Urinary bladder (tissue), 4 donors: ENCODE data around the gene IFNA7. TPM values are rescaled to one million over a fixed set of nuclear protein-coding genes. Genes with fewer than 3 reads are reported as not detected.
"Not testable (repeated sequence)": the region's sequence is repeated elsewhere in the genome, so short reads cannot be mapped to it uniquely, and the experiment has no call there.

ENCODE experiments used
- DNase-seq: peaks from one replicate; pipeline ENCODE4 v3.0.0-alpha.2; 2015; ENCODE audit errors: extremely low spot score
- H3K27ac ChIP-seq: one replicate; pipeline ENCODE4 v1.5.1; 2013; ENCODE audit warnings: low read depth, mild to moderate bottlenecking, moderate library complexity
- H3K36me3 ChIP-seq: one replicate; pipeline ENCODE4 v1.6.1; 2013; ENCODE audit warnings: mild to moderate bottlenecking, moderate library complexity; ENCODE audit not compliant: insufficient read depth
- H3K4me1 ChIP-seq: one replicate; pipeline ENCODE4 v1.6.1; 2013; ENCODE audit warnings: mild to moderate bottlenecking, moderate library complexity; ENCODE audit not compliant: insufficient read depth
- H3K4me3 ChIP-seq: one replicate; pipeline ENCODE4 v1.5.1; 2013; ENCODE audit warnings: low read depth, low read length
- WGBS: extraction: QIAGEN DNeasy Blood & Tissue Kit; methylation state at CpG from one replicate; pipeline ENCODE4 v1.1.7; 2013; 5-methylcytosine and 5-hydroxymethylcytosine counted together
- polyA plus RNA-seq: library from polyadenylated mRNA; stranded (reverse); fragments of 200-250 nt; gene quantifications from one replicate; pipeline ENCODE4 v1.2.3, GENCODE V29; 2013
- total RNA-seq: library from RNA; depleted of rRNA; stranded (reverse); fragments of >200 nt; gene quantifications from one replicate; pipeline ENCODE4 v1.2.3, GENCODE V29; 2014
- donor health status: healthy with polysubstance abuse.
- donor health status: healthy.

The IFNA7 gene
- total RNA-seq, result not detected
- polyA plus RNA-seq, result not detected

GRCh38 chr9:21202105-21202504 lies at the start of gene IFNA7:
IFNA7 (minus strand) TSS chr9:21202205; CDS start chr9:21202165, 40 bp downstream.
- 71% methylated on average over 4 of the region's 4 CpGs for WGBS
- H3K27ac ChIP-seq, H3K4me1 ChIP-seq, H3K4me3 ChIP-seq, H3K36me3 ChIP-seq, DNase-seq: not testable (repeated sequence)

GRCh38 chr9:21251638-21252037 lies 49.6 kb upstream of the IFNA7 start:
- H3K4me3 ChIP-seq, result no peak overlapping the region
- H3K4me1 ChIP-seq, result no peaks in the 10 kb centered on the region
- no peaks in the 10 kb centered on the region for H3K36me3 ChIP-seq
- WGBS, result 64% methylated on average over 4 of the region's 4 CpGs
- no peak for DNase-seq
- H3K27ac ChIP-seq, result no peak overlapping the region

- Histone ChIP-seq H3K36me3 (no peaks in the 10 kb centered on the region), H3K4me1 (no peaks in the 10 kb centered on the region), H3K4me3 (no peak overlapping the region), H3K27ac (no peak overlapping the region)
- no peak for DNase-seq
- 36% methylated on average over 1 of the region's 1 CpG for WGBS
Measured at GRCh38 chr9:21251190-21251589, 49.2 kb upstream of the IFNA7 start.

- H3K4me1 ChIP-seq, result no peaks in the 10 kb centered on the region
- WGBS, result 61% methylated on average over 2 of the region's 2 CpGs
- no peak overlapping the region for H3K4me3 ChIP-seq
- no peak overlapping the region for H3K27ac ChIP-seq
- no peaks in the 10 kb centered on the region for H3K36me3 ChIP-seq
- DNase-seq, result no peak
Measured at GRCh38 chr9:21244836-21245235, 42.8 kb upstream of the IFNA7 start.

GRCh38 chr9:21239911-21240310 lies 37.9 kb upstream of the IFNA7 start, which contains the start of gene IFNA14:
IFNA14 (minus strand) TSS chr9:21240005; CDS start chr9:21239935, 70 bp downstream.
- H3K4me1 ChIP-seq, result no peaks in the 10 kb centered on the region
- 79% methylated on average over 2 of the region's 2 CpGs for WGBS
- DNase-seq, result no peak
- H3K27ac ChIP-seq, result no peak within 1 kb of the TSS
- no peaks in the 10 kb centered on the region for H3K36me3 ChIP-seq
- no peak within 1 kb of the TSS for H3K4me3 ChIP-seq

GRCh38 chr9:21236360-21236714 lies 34.3 kb upstream of the IFNA7 start:
- DNase-seq, H3K4me3 ChIP-seq, H3K36me3 ChIP-seq, H3K27ac ChIP-seq, H3K4me1 ChIP-seq: not testable (repeated sequence)
- 15% methylated on average over 1 of the region's 1 CpG for WGBS

- not testable (repeated sequence) for H3K36me3 ChIP-seq, DNase-seq, H3K4me1 ChIP-seq, H3K27ac ChIP-seq, H3K4me3 ChIP-seq
- 33% methylated on average over 8 of the region's 8 CpGs for WGBS
Measured at GRCh38 chr9:21235468-21236359, 33.7 kb upstream of the IFNA7 start.

GRCh38 chr9:21234153-21234687 lies 32.2 kb upstream of the IFNA7 start:
- 85% methylated on average over 4 of the region's 4 CpGs for WGBS
- H3K27ac ChIP-seq, result no peak overlapping the region
- H3K4me1 ChIP-seq, result no peaks in the 10 kb centered on the region
- no peak overlapping the region for H3K4me3 ChIP-seq
- no peaks in the 10 kb centered on the region for H3K36me3 ChIP-seq
- DNase-seq, result no peak

GRCh38 chr9:21233258-21233657 lies 31.3 kb upstream of the IFNA7 start:
- Histone ChIP-seq H3K27ac (no peak overlapping the region), H3K4me3 (no peak overlapping the region), H3K4me1 (no peaks in the 10 kb centered on the region), H3K36me3 (no peaks in the 10 kb centered on the region)
- 91% methylated on average over 2 of the region's 2 CpGs for WGBS
- DNase-seq, result no peak

- Histone ChIP-seq H3K4me3 (no peak within 1 kb of the TSS), H3K36me3 (no peaks in the 10 kb centered on the region), H3K27ac (no peak within 1 kb of the TSS), H3K4me1 (no peaks in the 10 kb centered on the region)
- WGBS, result 69% methylated on average over 2 of the region's 2 CpGs
- no peak for DNase-seq
Measured at GRCh38 chr9:21228122-21228521, 26.1 kb upstream of the IFNA7 start, which contains the start of gene IFNA17. IFNA17 (minus strand) TSS chr9:21228222; CDS start chr9:21228173, 49 bp downstream.

- H3K27ac ChIP-seq, H3K4me3 ChIP-seq, DNase-seq, H3K4me1 ChIP-seq, H3K36me3 ChIP-seq: not testable (repeated sequence)
- 95% methylated on average over 1 of the region's 1 CpG for WGBS
Measured at GRCh38 chr9:21217211-21217610, 15.2 kb upstream of the IFNA7 start, which contains the start of gene IFNA16. IFNA16 (minus strand) TSS chr9:21217311; CDS start chr9:21217305, 6 bp downstream.

- H3K36me3 ChIP-seq, H3K4me1 ChIP-seq, H3K27ac ChIP-seq, H3K4me3 ChIP-seq, DNase-seq: not testable (repeated sequence)
- WGBS, result 36% methylated on average over 5 of the region's 5 CpGs
Measured at GRCh38 chr9:21213411-21214326, 11.7 kb upstream of the IFNA7 start.

- not testable (repeated sequence) for H3K4me1 ChIP-seq, DNase-seq, H3K4me3 ChIP-seq, H3K36me3 ChIP-seq, H3K27ac ChIP-seq
- WGBS, result 55% methylated on average over 2 of the region's 2 CpGs
Measured at GRCh38 chr9:21212160-21212559, 10.2 kb upstream of the IFNA7 start.
